C4-2B (cell line): ENCODE data around the gene MAP2K3.

Source experiments
- CTCF ChIP-seq: fragments of 450-650 bp; conservative IDR thresholded peaks from 2 replicates; pipeline ENCODE4 v1.5.1; 2017; ENCODE audit warnings: mild to moderate bottlenecking
- ZFX ChIP-seq: fragments of 450-650 bp; IDR thresholded peaks from 2 replicates; pipeline ENCODE4 v1.6.1; 2017

GRCh38 chr17:21241564-21241963 lies 42.9 kb upstream of the MAP2K3 start:
- TF ChIP-seq CTCF (no peak), ZFX (no peak)
